Measurements from ENCODE around the gene FGD3.

Gene FGD3

DNA sequence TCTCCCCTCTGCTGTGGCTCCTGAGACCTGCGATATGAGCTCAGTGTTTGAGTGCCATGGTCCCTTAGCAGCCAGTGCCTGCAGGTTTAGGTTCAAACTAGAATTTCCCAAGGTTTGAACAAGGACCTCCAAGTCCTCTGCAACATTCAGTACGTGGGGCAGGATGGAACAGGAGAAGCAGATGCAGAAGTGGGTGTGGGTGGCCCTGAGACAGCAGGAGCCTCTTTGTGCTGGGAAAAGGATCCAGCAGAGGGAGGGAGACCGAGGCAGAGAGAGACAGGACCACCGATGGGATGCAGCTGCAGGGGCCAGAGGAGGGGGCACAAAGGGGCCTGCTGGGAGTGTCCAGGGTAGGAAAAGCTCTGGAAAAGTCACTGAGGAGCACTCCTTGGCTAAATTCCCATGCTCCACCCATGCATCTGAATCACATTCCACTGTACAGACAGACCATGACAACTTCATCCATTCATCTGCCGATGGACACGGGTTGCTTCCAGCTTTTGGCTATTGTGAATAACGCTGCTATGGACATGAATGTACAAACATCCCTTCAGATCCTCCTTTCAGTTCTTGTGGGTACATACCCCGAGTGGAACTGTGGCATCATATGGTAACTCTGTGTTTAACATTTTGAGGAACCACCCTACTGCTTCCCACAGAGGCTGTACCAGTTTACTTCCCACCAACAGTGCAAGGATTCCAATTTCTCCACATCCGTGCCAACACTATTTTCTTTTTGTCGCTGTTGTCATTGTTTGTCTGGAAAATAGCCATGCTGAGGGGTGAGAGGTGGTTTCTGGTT is 84.5 kb downstream of the FGD3 start:
- DNase-seq (ENCODE audit: low read depth) = no peak

DNA sequence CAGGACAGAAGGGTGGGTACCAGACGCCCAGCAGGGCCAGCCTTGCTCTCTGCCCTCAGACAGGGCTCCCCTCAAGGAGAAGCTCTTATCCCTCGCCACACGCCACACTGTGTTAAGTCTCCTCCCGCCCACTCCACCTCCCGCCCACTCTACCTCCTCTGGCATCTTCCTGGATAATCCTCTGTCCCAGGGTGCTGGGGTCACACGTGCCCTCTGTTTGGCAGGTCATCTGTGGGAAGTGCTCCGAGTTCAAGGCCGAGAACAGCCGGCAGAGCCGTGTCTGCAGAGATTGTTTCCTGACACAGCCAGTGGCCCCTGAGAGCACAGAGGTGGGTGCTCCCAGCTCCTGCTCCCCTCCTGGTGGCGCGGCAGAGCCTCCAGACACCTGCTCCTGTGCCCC is 85.2 kb downstream of the FGD3 start:
- no peak for DNase-seq (ENCODE audit: low read depth)

- DNase-seq (ENCODE audit: low read depth) = no peak
These were observed 86.2 kb downstream of the FGD3 start for GRCh38 chr9:93033531-93033930.

- DNase-seq (ENCODE audit: low read depth) = no peak
These were observed 87.9 kb downstream of the FGD3 start for GRCh38 chr9:93035106-93035660.

DNA sequence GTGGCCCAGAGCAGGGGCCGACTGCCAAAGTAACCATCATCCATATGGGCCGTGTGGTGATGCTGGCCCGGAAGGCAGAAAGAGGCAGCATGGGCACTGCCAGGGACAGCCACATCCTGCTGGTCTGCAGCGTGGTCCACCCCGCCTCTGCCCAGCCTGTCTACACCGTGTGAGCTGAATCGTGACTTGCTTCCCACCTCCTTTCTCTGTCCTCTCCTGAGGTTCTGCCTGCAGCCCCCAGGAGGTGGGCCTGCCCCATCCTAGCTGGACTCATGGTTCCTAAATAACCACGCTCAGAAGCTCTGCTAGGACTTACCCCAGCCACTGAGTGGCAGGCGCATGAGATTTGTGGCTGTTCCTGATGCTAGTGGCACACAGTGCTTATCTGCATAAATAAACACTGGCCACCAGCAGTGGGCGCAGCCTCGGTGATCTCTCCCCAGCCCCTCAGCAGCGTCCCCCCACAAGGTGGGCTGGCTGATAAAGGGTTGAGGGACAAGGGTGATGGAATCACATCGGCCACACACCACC is 88.6 kb downstream of the FGD3 start:
- DNase-seq (ENCODE audit: low read depth) = no peak

DNA sequence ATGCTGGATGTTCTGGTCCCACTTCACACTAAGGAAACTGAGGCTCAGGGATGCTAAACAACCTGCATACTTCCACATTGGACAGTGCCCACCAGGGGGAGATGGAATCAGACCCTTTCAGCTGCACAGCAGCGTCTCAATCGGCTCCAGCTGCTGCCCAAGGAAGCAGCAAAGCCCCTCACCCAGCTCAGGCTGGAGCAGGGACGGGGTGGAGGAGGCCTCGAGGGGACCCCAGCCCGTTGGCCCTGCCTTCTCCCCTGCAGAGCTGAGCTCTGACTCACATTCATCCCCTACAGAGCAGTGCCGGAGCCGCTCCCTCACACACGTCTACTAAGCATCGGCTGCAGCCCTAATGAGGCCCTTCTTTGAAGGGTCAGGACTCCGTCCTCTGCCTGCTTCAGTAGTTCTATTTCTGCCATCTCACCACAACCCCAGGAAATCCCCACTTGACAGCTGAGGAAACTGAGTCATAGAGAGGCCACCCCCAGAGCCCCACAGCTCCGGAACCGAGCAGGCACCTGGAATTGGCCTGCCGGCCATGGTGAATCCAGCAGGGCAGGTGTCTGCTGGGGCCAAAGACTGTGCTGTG is 89.7 kb downstream of the FGD3 start:
- no peak for DNase-seq (ENCODE audit: low read depth)

DNA sequence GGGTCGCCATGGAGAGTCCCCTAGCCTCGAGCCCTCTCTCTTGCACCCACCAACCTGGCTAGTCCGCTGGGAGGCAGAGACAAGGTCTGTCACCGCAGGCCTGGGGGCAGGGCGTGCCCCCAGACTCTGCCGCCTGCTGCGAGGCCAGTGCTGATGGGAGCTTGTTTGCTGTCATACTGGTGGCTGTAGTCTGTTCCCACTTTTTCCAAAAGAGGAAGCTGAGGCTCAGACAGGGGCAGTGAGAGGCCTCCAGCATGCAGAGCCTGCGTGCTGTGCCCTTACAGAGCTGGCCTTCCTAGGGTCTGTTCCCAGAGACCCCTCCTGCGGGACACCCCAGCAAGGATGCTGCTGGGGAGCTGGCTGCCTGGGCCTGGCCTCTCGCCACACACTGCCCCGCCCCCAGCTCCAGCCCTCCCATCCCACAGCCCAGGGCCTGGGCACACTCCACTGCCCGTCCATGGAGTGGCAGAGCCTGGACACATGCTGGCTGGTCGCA is 90.2 kb downstream of the FGD3 start:
- DNase-seq (ENCODE audit: low read depth) = no peak

GRCh38 chr9:93038918-93039317 is 91.6 kb downstream of the FGD3 start:
- no peak for DNase-seq (ENCODE audit: low read depth)

- no peak for DNase-seq (ENCODE audit: low read depth)
These were observed 92.1 kb downstream of the FGD3 start for GRCh38 chr9:93039456-93039855.

DNA sequence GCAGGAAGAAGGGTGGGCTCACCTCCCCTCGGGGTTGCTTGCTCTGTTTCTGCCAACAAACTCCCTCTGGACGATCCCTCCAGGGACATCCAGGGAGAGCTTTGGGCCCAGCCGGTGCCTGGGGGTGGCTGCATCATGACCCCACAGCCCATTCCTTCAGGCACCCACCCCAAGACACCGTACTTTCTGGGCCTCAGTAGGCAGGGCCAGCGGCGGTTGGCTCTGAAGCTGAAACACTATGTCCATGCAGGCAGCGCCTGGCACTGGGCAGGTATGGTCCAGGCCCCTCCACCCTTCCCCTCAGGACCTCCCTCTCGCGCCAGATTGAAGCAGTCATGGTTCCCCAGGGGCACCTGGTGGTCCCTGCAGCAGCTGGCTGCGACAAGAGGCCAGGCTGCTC is 92.7 kb downstream of the FGD3 start:
- DNase-seq (ENCODE audit: low read depth) = no peak

GRCh38 chr9:93040409-93040808 is 93.1 kb downstream of the FGD3 start:
- DNase-seq (ENCODE audit: low read depth) = no peak

GRCh38 chr9:93041108-93041802 is 93.9 kb downstream of the FGD3 start:
- DNase-seq (ENCODE audit: low read depth) = no peak

DNA sequence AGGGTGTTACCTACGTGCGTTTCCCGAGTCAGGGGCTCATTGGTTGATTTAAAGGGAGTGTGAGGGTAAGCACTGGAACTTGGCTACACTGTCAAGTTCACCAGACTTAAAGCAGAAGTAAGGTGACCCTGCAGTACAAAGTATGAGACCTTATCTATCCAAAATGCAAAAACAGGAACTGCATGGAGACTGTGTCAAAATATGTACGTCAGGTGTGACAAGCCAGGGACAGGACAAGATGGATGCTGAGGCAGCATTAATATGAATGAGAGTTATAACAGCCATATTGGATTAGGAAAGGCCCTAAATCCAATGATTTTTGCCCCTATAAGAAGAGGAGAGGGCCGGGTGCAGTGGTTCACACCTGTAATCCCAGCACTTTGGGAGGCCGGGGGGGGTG is 95.8 kb downstream of the FGD3 start:
- no peak for DNase-seq (ENCODE audit: low read depth)

GRCh38 chr9:93045521-93045920 is 98.2 kb downstream of the FGD3 start:
- no peak for DNase-seq (ENCODE audit: low read depth)

- no peak for DNase-seq (ENCODE audit: low read depth)
These were observed 101.5 kb downstream of the FGD3 start for GRCh38 chr9:93048566-93049448.

GRCh38 chr9:93049491-93049890 is 102.2 kb downstream of the FGD3 start:
- DNase-seq (ENCODE audit: low read depth) = no peak

GRCh38 chr9:93050231-93050630 is 102.9 kb downstream of the FGD3 start:
- no peak for DNase-seq (ENCODE audit: low read depth)

GRCh38 chr9:93051680-93052089 is 104.4 kb downstream of the FGD3 start:
- no peak for DNase-seq (ENCODE audit: low read depth)

GRCh38 chr9:93052791-93053540 is 105.6 kb downstream of the FGD3 start:
- no peak for DNase-seq (ENCODE audit: low read depth)

- DNase-seq (ENCODE audit: low read depth) = no peak
These were observed 106.5 kb downstream of the FGD3 start for GRCh38 chr9:93053781-93054331.

Data from activated gamma-delta T cell treated with anti-CD3 and anti-CD28 coated beads, Interleukin-2, amount 50 U/mL, for 16 hours (primary cell).